Activated T-cell treated with anti-CD3 and anti-CD28 coated beads for 48 hours (primary cell): ENCODE measurements around the gene AKT2.

Experiments
- DNase-seq: peaks from one replicate; pipeline ENCODE4 v3.0.0-alpha.2; 2020; ENCODE audit warnings: low read depth

Gene AKT2

GRCh38 chr19:40235238-40236025, 49.7 kb downstream of the AKT2 start:
- DNase-seq: no peak

- DNase-seq: no peak
Observed at GRCh38 chr19:40234429-40235237, 50.5 kb downstream of the AKT2 start.

GRCh38 chr19:40233811-40234389, 51.2 kb downstream of the AKT2 start:
- DNase-seq: no peak

- no peak for DNase-seq
Observed at GRCh38 chr19:40232949-40233810, 52.0 kb downstream of the AKT2 start.

- DNase-seq: no peak
Observed at GRCh38 chr19:40232479-40232878, 52.7 kb downstream of the AKT2 start.

GRCh38 chr19:40231544-40232424, 53.4 kb downstream of the AKT2 start:
- DNase-seq: no peak

GRCh38 chr19:40231057-40231456, 54.1 kb downstream of the AKT2 start:
- no peak for DNase-seq

- no peak for DNase-seq
Observed at GRCh38 chr19:40229926-40230417, 55.2 kb downstream of the AKT2 start.

- DNase-seq: no peak
Observed at GRCh38 chr19:40229484-40229883, 55.7 kb downstream of the AKT2 start.

GRCh38 chr19:40228863-40229262, 56.3 kb downstream of the AKT2 start:
- no peak for DNase-seq

- DNase-seq: no peak
Observed at GRCh38 chr19:40228346-40228745, 56.8 kb downstream of the AKT2 start.

GRCh38 chr19:40225440-40226305, 59.5 kb downstream of the AKT2 start:
- DNase-seq: no peak

- DNase-seq: no peak
Observed at GRCh38 chr19:40224342-40225150, 60.6 kb downstream of the AKT2 start.

GRCh38 chr19:40223135-40223822, 61.9 kb downstream of the AKT2 start:
- DNase-seq: no peak

- peak; percentile 62 for DNase-seq
Observed at GRCh38 chr19:40221858-40222619, 63.1 kb downstream of the AKT2 start.

- no peak for DNase-seq
Observed at GRCh38 chr19:40220674-40221073, 64.5 kb downstream of the AKT2 start.

- DNase-seq: no peak
Observed at GRCh38 chr19:40219721-40220276, 65.3 kb downstream of the AKT2 start.
